ENCODE results near the gene PREB. TPM values are rescaled to one million over a fixed set of nuclear protein-coding genes. Genes with fewer than 3 reads are reported as not detected.

The PREB gene
- total and polyA plus RNA-seq, 2 of the 13 experiments (the other 11 are each of a cell fraction or from before 2014, with no cell fraction given), result 112 to 192 TPM

- TF ChIP-seq, protein P1, sequence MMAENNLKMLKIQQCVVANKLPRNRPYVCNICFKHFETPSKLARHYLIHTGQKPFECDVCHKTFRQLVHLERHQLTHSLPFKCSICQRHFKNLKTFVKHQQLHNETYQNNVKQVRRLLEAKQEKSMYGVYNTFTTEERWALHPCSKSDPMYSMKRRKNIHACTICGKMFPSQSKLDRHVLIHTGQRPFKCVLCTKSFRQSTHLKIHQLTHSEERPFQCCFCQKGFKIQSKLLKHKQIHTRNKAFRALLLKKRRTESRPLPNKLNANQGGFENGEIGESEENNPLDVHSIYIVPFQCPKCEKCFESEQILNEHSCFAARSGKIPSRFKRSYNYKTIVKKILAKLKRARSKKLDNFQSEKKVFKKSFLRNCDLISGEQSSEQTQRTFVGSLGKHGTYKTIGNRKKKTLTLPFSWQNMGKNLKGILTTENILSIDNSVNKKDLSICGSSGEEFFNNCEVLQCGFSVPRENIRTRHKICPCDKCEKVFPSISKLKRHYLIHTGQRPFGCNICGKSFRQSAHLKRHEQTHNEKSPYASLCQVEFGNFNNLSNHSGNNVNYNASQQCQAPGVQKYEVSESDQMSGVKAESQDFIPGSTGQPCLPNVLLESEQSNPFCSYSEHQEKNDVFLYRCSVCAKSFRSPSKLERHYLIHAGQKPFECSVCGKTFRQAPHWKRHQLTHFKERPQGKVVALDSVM (CRISPR knock-in tag; IDR thresholded peaks at IDR 0.05), result peak; percentile 27; the same call in 1 of the 2 replicates
- TF ChIP-seq AFF4 (CRISPR knock-in tag; IDR thresholded peaks at IDR 0.05) (no peak), ATF5 (CRISPR knock-in tag; IDR thresholded peaks at IDR 0.05; ENCODE audit: low read depth) (peak; percentile 36; the same call in 1 of the 2 replicates), PAWR (CRISPR knock-in tag; IDR thresholded peaks at IDR 0.05; ENCODE audit: borderline replicate concordance) (0 out of 2 replicates have a peak, but pooled peaks have one; percentile 65), NCOA2 (CRISPR knock-in tag; IDR thresholded peaks at IDR 0.05) (0 out of 2 replicates have a peak, but pooled peaks have one; percentile 7), ARID3A (IDR thresholded peaks at IDR 0.05; ENCODE audit: low read depth, low read length) (0 out of 2 replicates have a peak, but pooled peaks have one; percentile 26), ZNF761 (CRISPR knock-in tag; conservative IDR thresholded peaks at IDR 0.05) (peak; percentile 44; the same call in 1 of the 2 replicates), ZEB1 (IDR thresholded peaks at IDR 0.05; ENCODE audit: insufficient replicate concordance, low read depth) (peak; percentile 57), RFX1 (IDR thresholded peaks at IDR 0.05) (no peak), ZNF577 (CRISPR knock-in tag; IDR thresholded peaks at IDR 0.05; ENCODE audit: borderline replicate concordance, low read depth) (0 out of 2 replicates have a peak, but pooled peaks have one; percentile 13), ZNF44 (CRISPR knock-in tag; IDR thresholded peaks at IDR 0.05) (0 out of 2 replicates have a peak, but pooled peaks have one; percentile 32), ZNF580 (CRISPR knock-in tag; IDR thresholded peaks at IDR 0.05; ENCODE audit: borderline replicate concordance, low read depth) (no peak), AKAP8 (CRISPR knock-in tag; IDR thresholded peaks at IDR 0.05) (peak; percentile 58; the same call in 1 of the 2 replicates), ZBTB8A (CRISPR knock-in tag; IDR thresholded peaks at IDR 0.05; ENCODE audit: borderline replicate concordance, low read depth) (0 out of 2 replicates have a peak, but pooled peaks have one; percentile 54), ZNF891 (CRISPR knock-in tag; IDR thresholded peaks at IDR 0.05) (no peak)
Observed at GRCh38 chr2:27134781-27135477, 493 bp upstream of the PREB start (continued).

Measured in HepG2 (cell line).